Osteocyte (in vitro differentiated cells): Measurements from ENCODE around the gene SETD7. TPM values are rescaled to one million over a fixed set of nuclear protein-coding genes. Genes with fewer than 3 reads are reported as not detected.

Experiments
- DNase-seq: peaks from one replicate; pipeline ENCODE4 v3.0.0; 2021; ENCODE audit warnings: mixed read lengths; ENCODE audit not compliant: unreplicated experiment; ENCODE audit errors: extremely low spot score
- H3K27ac Mint-ChIP-seq: one replicate; pipeline ENCODE4 v1.8.0; 2021; ENCODE audit warnings: mild to moderate bottlenecking, mixed read lengths; ENCODE audit not compliant: unreplicated experiment
- H3K27me3 Mint-ChIP-seq: one replicate; pipeline ENCODE4 v1.8.0; 2021; ENCODE audit warnings: mixed read lengths; ENCODE audit not compliant: unreplicated experiment
- H3K36me3 Mint-ChIP-seq: one replicate; pipeline ENCODE4 v1.8.0; 2021; ENCODE audit warnings: mixed read lengths; ENCODE audit not compliant: unreplicated experiment
- H3K4me1 Mint-ChIP-seq: one replicate; pipeline ENCODE4 v1.8.0; 2021; ENCODE audit warnings: mixed read lengths; ENCODE audit not compliant: unreplicated experiment
- H3K4me3 Mint-ChIP-seq: one replicate; pipeline ENCODE4 v1.8.0; 2021; ENCODE audit warnings: mild to moderate bottlenecking, moderate library complexity, mixed read lengths; ENCODE audit not compliant: unreplicated experiment
- H3K9me3 Mint-ChIP-seq: one replicate; pipeline ENCODE4 v1.8.0; 2021; ENCODE audit warnings: mixed read lengths; ENCODE audit not compliant: unreplicated experiment
- total RNA-seq: library from RNA; stranded (reverse); gene quantifications from 2 replicates; pipeline ENCODE4 v1.2.1, GENCODE V29; 2021
- TF ChIP-seq, protein P1 (sequence below): fragments of 200-600 bp; sonication (generic); IDR thresholded peaks from 2 replicates; pipeline ENCODE4 v1.5.0; 2021; ENCODE audit warnings: antibody characterized with exemption, mild to moderate bottlenecking, moderate library complexity

SETD7 gene
- total RNA-seq, 1 donor from 2014 or later = 44.2 TPM

DNA sequence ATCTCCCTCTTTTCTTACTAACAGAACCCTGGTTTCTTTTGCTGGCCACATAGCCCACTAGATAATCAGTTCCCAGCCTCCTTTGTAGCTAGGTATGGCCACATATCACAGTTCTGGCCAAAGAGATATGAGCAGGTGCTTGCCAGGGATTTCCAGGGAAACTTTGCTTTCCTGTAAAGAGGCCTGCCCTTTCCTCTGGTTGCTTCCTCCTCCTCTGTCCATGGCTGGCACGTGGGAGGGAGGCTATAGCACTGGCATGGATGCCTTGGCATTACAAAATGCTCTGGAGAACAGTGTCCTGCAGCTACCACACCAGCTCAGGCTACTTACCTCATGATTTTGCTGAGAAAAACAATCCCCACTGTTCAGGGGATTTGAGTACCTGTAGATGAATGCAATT lies 74.6 kb downstream of the SETD7 start:
- TF ChIP-seq, protein P1, sequence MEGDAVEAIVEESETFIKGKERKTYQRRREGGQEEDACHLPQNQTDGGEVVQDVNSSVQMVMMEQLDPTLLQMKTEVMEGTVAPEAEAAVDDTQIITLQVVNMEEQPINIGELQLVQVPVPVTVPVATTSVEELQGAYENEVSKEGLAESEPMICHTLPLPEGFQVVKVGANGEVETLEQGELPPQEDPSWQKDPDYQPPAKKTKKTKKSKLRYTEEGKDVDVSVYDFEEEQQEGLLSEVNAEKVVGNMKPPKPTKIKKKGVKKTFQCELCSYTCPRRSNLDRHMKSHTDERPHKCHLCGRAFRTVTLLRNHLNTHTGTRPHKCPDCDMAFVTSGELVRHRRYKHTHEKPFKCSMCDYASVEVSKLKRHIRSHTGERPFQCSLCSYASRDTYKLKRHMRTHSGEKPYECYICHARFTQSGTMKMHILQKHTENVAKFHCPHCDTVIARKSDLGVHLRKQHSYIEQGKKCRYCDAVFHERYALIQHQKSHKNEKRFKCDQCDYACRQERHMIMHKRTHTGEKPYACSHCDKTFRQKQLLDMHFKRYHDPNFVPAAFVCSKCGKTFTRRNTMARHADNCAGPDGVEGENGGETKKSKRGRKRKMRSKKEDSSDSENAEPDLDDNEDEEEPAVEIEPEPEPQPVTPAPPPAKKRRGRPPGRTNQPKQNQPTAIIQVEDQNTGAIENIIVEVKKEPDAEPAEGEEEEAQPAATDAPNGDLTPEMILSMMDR = no peak
- Mint-ChIP-seq H3K4me1 (peaks cover 25% of the 10 kb centered on the region), H3K36me3 (no peaks in the 10 kb centered on the region), H3K9me3 (no peaks in the 10 kb centered on the region), H3K27ac (no peak overlapping the region), H3K4me3 (no peak overlapping the region), H3K27me3 (no peaks in the 10 kb centered on the region)
- no peak for DNase-seq

DNA sequence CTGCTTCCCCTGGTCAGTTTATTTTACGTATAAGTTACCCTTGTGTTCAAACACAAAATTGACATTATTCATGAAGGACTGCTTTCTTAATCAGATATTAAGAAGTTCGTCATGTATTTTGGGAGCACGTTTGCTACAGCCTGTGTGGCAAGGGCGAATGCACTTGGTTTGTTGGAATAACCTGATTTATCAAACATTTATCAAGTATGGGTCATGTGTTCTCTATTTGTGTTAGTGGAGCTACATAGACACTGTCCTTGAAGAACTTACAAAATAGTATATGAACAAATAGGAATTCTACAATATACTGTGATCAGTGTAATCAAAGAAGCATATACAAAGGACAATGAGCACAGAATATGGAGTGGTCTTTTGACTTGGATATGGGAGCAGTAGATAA lies 79.7 kb downstream of the SETD7 start:
- no peaks in the 10 kb centered on the region for H3K27me3 Mint-ChIP-seq
- no peak overlapping the region for H3K4me3 Mint-ChIP-seq
- H3K27ac Mint-ChIP-seq = no peak overlapping the region
- peaks cover 21% of the 10 kb centered on the region for H3K36me3 Mint-ChIP-seq
- H3K4me1 Mint-ChIP-seq = peaks cover 25% of the 10 kb centered on the region
- TF ChIP-seq, protein P1 = no peak
- no peak for DNase-seq
- H3K9me3 Mint-ChIP-seq = peaks cover 8% of the 10 kb centered on the region

DNA sequence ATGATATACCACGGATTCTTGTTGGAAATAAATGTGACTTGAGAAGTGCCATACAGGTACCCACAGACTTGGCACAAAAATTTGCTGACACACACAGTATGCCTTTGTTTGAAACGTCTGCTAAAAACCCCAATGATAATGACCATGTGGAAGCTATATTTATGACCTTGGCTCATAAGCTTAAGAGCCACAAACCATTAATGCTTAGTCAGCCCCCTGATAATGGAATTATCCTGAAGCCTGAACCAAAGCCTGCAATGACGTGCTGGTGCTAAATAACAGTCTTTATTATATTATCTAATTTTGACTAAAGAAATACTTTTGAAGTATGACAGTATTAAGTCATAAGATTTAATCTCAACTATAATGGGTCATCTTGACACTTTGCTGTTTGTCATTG lies 83.2 kb downstream of the SETD7 start:
- H3K9me3 Mint-ChIP-seq = peaks cover 22% of the 10 kb centered on the region
- H3K4me1 Mint-ChIP-seq = peaks cover 13% of the 10 kb centered on the region
- TF ChIP-seq, protein P1 = no peak
- H3K36me3 Mint-ChIP-seq = peaks cover 39% of the 10 kb centered on the region
- no peak for DNase-seq
- no peak overlapping the region for H3K4me3 Mint-ChIP-seq
- H3K27me3 Mint-ChIP-seq = no peaks in the 10 kb centered on the region
- H3K27ac Mint-ChIP-seq = no peak overlapping the region

DNA sequence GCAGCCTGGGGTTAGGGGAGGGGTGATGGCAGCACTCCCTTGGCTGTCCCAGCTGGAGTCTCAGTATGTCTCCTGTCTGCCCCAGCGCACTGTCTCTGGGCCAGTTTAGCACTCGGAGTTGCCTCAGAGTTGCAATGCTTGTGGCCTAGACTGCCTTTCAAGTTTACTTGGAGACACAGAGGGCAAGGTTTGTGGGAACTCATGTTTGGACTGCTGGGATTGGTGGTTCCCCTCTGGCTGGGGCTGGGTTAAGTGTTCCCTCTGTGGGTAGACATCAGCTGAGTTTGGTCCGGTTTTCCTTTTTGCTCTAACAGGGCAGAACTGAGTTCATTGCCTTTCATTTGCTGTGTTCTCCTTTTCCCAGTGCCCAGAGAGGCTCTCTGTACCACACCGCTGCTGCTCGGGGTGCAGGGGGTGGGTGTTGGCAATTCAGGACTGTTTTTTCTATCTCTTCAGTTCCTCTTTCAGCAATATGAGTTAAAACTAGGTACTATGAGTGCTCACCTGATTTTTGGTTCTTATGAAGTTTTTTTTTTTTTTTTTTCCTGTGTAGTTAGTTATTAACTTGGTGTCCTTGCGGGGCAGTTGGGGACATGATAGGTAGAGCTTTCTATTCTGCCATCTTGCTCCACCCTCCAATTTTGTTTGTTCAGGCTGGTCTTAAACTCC lies 84.9 kb downstream of the SETD7 start:
- no peak for DNase-seq
- Mint-ChIP-seq H3K4me3 (no peak overlapping the region), H3K27me3 (no peaks in the 10 kb centered on the region), H3K9me3 (peaks cover 22% of the 10 kb centered on the region), H3K4me1 (peaks cover 1% of the 10 kb centered on the region), H3K36me3 (peaks cover 39% of the 10 kb centered on the region), H3K27ac (no peak overlapping the region)
- TF ChIP-seq, protein P1 = no peak

DNA sequence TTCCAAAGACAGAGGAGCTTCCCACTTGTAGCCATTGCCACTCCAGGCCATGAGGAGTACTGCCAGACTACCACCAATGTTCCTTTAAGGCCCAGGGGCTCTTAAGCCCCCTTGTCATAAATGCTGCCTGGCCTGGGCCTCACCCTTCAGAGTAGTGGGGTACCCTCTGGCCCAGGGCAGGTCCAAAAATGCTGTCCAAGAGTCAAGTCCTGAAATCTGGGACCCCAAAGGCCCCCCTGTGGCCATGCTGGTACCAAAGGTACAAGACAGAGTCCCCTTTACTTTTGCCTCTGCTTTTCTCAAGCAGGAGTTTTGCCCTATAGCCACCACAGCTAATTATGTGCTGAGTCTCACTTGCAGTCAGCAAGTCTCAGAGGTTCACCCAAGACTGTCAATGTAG lies 85.7 kb downstream of the SETD7 start:
- Mint-ChIP-seq H3K36me3 (peaks cover 39% of the 10 kb centered on the region), H3K27me3 (no peaks in the 10 kb centered on the region), H3K9me3 (peaks cover 22% of the 10 kb centered on the region), H3K27ac (no peak overlapping the region), H3K4me3 (no peak overlapping the region), H3K4me1 (peaks cover 1% of the 10 kb centered on the region)
- DNase-seq = no peak
- TF ChIP-seq, protein P1 = no peak
